ENCODE results near the gene UGGT1. TPM values are rescaled to one million over a fixed set of nuclear protein-coding genes. Genes with fewer than 3 reads are reported as not detected.
"Not testable (repeated sequence)": the region's sequence is repeated elsewhere in the genome, so short reads cannot be mapped to it uniquely, and the experiment has no call there.

Gene UGGT1
- total RNA-seq, 1 donor from 2014 or later: 46.8 TPM

DNA sequence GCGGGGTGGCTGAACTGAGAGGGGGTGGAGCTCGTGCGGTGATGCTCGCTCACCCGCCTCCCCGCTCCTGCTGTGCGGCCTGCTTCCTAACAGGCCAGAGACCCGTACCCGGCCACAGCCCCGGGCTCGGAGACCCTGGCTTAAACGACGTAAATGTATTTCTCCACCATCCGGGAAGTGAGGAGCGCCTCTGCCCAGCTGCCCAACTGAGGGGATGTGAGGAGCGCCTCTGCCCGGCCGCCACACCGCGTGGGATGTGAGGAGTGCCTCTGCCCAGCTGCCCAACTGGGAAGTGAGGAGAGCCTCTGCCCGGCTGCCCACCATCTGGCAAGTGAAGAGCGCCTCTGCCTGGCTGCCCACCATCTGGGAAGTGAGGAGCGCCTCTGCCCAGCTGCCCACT, 117.0 kb downstream of the UGGT1 start:
- Mint-ChIP-seq H3K9me3 (no peaks in the 10 kb centered on the region), H3K27me3 (no peaks in the 10 kb centered on the region), H3K4me3 (no peak overlapping the region), H3K4me1 (no peaks in the 10 kb centered on the region), H3K27ac (no peak overlapping the region), H3K36me3 (ENCODE audit: low read depth) (no peaks in the 10 kb centered on the region)
- intact Hi-C loops (cut with micrococcal nuclease): no loop called here
- ChIA-PET POLR2A (no interaction called here), CTCF (no interaction called here)
- no peak for DNase-seq
- no peak for ATAC-seq (ENCODE audit: low read depth)
- TF ChIP-seq, protein P1, sequence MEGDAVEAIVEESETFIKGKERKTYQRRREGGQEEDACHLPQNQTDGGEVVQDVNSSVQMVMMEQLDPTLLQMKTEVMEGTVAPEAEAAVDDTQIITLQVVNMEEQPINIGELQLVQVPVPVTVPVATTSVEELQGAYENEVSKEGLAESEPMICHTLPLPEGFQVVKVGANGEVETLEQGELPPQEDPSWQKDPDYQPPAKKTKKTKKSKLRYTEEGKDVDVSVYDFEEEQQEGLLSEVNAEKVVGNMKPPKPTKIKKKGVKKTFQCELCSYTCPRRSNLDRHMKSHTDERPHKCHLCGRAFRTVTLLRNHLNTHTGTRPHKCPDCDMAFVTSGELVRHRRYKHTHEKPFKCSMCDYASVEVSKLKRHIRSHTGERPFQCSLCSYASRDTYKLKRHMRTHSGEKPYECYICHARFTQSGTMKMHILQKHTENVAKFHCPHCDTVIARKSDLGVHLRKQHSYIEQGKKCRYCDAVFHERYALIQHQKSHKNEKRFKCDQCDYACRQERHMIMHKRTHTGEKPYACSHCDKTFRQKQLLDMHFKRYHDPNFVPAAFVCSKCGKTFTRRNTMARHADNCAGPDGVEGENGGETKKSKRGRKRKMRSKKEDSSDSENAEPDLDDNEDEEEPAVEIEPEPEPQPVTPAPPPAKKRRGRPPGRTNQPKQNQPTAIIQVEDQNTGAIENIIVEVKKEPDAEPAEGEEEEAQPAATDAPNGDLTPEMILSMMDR (IDR thresholded peaks at IDR 0.05): no peak

- POLR2A ChIA-PET; H3K27ac Mint-ChIP-seq; H3K4me1 Mint-ChIP-seq; H3K36me3 Mint-ChIP-seq (ENCODE audit: low read depth); H3K9me3 Mint-ChIP-seq; ATAC-seq (ENCODE audit: low read depth); H3K27me3 Mint-ChIP-seq; H3K4me3 Mint-ChIP-seq; DNase-seq; CTCF ChIA-PET; intact Hi-C loops (cut with micrococcal nuclease): not testable (repeated sequence)
Measured at GRCh38 chr2:128208631-128209324, 117.8 kb downstream of the UGGT1 start.

GRCh38 chr2:128214251-128214650, 123.3 kb downstream of the UGGT1 start:
- ChIA-PET CTCF (no interaction called here), POLR2A (no interaction called here)
- H3K27ac Mint-ChIP-seq: no peak overlapping the region
- peaks cover 4% of the 10 kb centered on the region for H3K4me1 Mint-ChIP-seq
- ATAC-seq (ENCODE audit: low read depth) (no peak), DNase-seq (no peak)
- no peaks in the 10 kb centered on the region for H3K9me3 Mint-ChIP-seq
- no peaks in the 10 kb centered on the region for H3K27me3 Mint-ChIP-seq
- intact Hi-C loops (cut with micrococcal nuclease): no loop called here
- TF ChIP-seq, protein P1 (IDR thresholded peaks at IDR 0.05): no peak
- H3K36me3 Mint-ChIP-seq (ENCODE audit: low read depth): no peaks in the 10 kb centered on the region
- H3K4me3 Mint-ChIP-seq: no peak overlapping the region

DNA sequence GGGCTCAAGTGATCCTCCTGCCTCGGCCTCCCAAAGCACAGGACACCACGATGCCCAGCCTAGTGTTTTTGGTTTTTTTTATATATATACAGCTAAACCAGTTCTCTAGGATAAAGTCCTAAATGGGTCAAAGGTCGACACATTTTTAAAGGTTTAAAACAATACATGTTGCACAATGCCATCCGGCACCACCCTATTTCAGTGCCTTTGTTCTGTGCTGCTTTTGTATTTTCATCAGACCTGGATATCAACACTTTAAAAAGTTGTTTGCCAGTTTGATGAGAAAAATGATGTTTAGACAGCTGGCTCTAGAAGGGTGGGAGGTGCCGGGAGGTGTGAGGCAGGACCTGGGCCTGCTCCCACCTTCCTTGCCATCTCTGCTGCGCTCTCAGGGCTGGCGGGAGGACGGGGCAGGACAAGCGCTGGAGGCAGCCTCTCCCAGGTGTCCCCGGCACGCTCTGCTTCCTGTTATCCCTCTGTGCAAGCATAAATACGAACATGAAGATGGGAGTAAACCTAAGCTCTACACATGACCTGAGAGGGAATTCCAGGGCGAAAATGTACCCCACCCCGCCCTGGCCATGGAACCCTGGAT, 124.0 kb downstream of the UGGT1 start:
- no peak overlapping the region for H3K4me3 Mint-ChIP-seq
- ATAC-seq (ENCODE audit: low read depth) (no peak), DNase-seq (no peak)
- intact Hi-C loops (cut with micrococcal nuclease): no loop called here
- H3K4me1 Mint-ChIP-seq: peaks cover 4% of the 10 kb centered on the region
- ChIA-PET POLR2A (no interaction called here), CTCF (no interaction called here)
- no peaks in the 10 kb centered on the region for H3K27me3 Mint-ChIP-seq
- H3K9me3 Mint-ChIP-seq: no peaks in the 10 kb centered on the region
- H3K36me3 Mint-ChIP-seq (ENCODE audit: low read depth): no peaks in the 10 kb centered on the region
- no peak overlapping the region for H3K27ac Mint-ChIP-seq
- TF ChIP-seq, protein P1 (IDR thresholded peaks at IDR 0.05): no peak

GRCh38 chr2:128215897-128216642, 125.1 kb downstream of the UGGT1 start:
- no peak overlapping the region for H3K4me3 Mint-ChIP-seq
- no peaks in the 10 kb centered on the region for H3K36me3 Mint-ChIP-seq (ENCODE audit: low read depth)
- ChIA-PET CTCF (interaction anchor here (1.2 kb wide), 1 partner anchor 16 kb away, joined by 3 read pairs; no protein-coding TSS in a partner anchor), POLR2A (no interaction called here)
- H3K27me3 Mint-ChIP-seq: no peaks in the 10 kb centered on the region
- H3K27ac Mint-ChIP-seq: no peak overlapping the region
- TF ChIP-seq, protein P1 (IDR thresholded peaks at IDR 0.05): no peak
- intact Hi-C loops (cut with micrococcal nuclease): no loop called here
- DNase-seq: no peak
- no peak for ATAC-seq (ENCODE audit: low read depth)
- peaks cover 4% of the 10 kb centered on the region for H3K4me1 Mint-ChIP-seq
- H3K9me3 Mint-ChIP-seq: no peaks in the 10 kb centered on the region
